Upper lobe of left lung (tissue), 6 donors: ENCODE measurements around the gene FUT6. TPM values are rescaled to one million over a fixed set of nuclear protein-coding genes. Genes with fewer than 3 reads are reported as not detected.
A peak's percentile ranks its signal among the peaks of the same experiment; 100 is the strongest.

ENCODE experiments used
- ATAC-seq, 2 donors: fragments of 200-7000 bp; cut with Tn5 transposase; one replicate each; pipeline ENCODE4 v1.9.1; 2022; ENCODE audit warnings: mild to moderate bottlenecking in 2 of 2, moderate library complexity in 2 of 2; ENCODE audit not compliant: low FRiP score in 2 of 2
- DNase-seq, 2 donors: peaks; one replicate each; pipeline ENCODE4 v3.0.0-alpha.2; 2019 to 2020
- H3K27ac ChIP-seq, 4 donors: fragments of 200-600 bp; sonication (generic); one replicate each; pipeline ENCODE4 v1.5.1; 2016 to 2019
- H3K27me3 ChIP-seq, 4 donors: fragments of 200-600 bp; sonication (generic); one replicate each; pipeline ENCODE4 v1.5.1; 2017 to 2019
- H3K36me3 ChIP-seq, 4 donors: fragments of 200-600 bp; sonication (generic); one replicate each; pipeline ENCODE4 v1.5.1; 2016 to 2019
- H3K4me1 ChIP-seq, 4 donors: fragments of 200-600 bp; sonication (generic); one replicate each; pipeline ENCODE4 v1.5.1; 2018 to 2019
- H3K4me3 ChIP-seq, 4 donors: fragments of 200-600 bp; sonication (generic); one replicate each; pipeline ENCODE4 v1.5.1; 2017 to 2019; ENCODE audit warnings: mild to moderate bottlenecking in 2 of 4, moderate library complexity in 1 of 4
- H3K9me3 ChIP-seq, 4 donors: fragments of 200-600 bp; sonication (generic); one replicate each; pipeline ENCODE4 v1.5.1; 2018 to 2019
- CTCF ChIP-seq, 6 experiments: fragments of 450-650 bp in 4 of 6; fragments of 200-600 bp in 2 of 6; sonication (generic) in 2 of 6; IDR thresholded peaks; one replicate each; pipeline ENCODE4 v1.5.1; 2016 to 2019; ENCODE audit warnings: antibody characterized with exemption in 6 of 6
- EP300 ChIP-seq, 4 donors: sonication (generic); formaldehyde crosslinking; IDR thresholded peaks; one replicate each; pipeline ENCODE4 v1.5.1; 2017; ENCODE audit warnings: antibody characterized with exemption in 4 of 4, control low read depth in 2 of 4
- POLR2A ChIP-seq, 4 donors: fragments of 450-650 bp; IDR thresholded peaks; one replicate each; pipeline ENCODE4 v1.5.1; 2016 to 2017; ENCODE audit warnings: antibody characterized with exemption in 4 of 4, mild to moderate bottlenecking in 2 of 4
- POLR2AphosphoS5 ChIP-seq, 2 donors: sonication (generic); formaldehyde crosslinking; IDR thresholded peaks; one replicate each; pipeline ENCODE4 v1.5.1; 2017; ENCODE audit warnings: antibody characterized with exemption in 2 of 2
- WGBS, 2 donors: methylation state at CpG; one replicate each; pipeline ENCODE4 v1.1.5; 2017 to 2018; 5-methylcytosine and 5-hydroxymethylcytosine counted together
- total RNA-seq, 6 donors: library from RNA; depleted of rRNA in 4 of 6; stranded (reverse); fragments of >200 nt in 4 of 6; gene quantifications; one replicate each; pipeline versions ENCODE4 v1.1.0 to v1.2.1, GENCODE V29; 2016 to 2021
- donor health status: DM: no; HTN: no; CAD: no; lungs with moderate emphysema.
- donor health status: DM: no; HTN: yes; CAD: no; lungs with severe emphysema.

The FUT6 gene
- total RNA-seq, 6 donors from 2014 or later: 0.30 to 3.6 (median 0.82) TPM

- H3K4me3 ChIP-seq: no peak overlapping the region
- peaks cover 0 to 28% (median 12%) of the 10 kb centered on the region in 4 donors for H3K27me3 ChIP-seq
These were observed 38.9 kb downstream of the FUT6 start for GRCh38 chr19:5800361-5801270.

GRCh38 chr19:5799247-5800241 is 40.0 kb downstream of the FUT6 start:
- WGBS, 2 donors: 33 to 63% methylated on average over 22 to 37 of the region's 37 CpGs
- DNase-seq (peak in 1 of 2 donors; percentile 76), ATAC-seq (no peak)
- no peak overlapping the region for H3K4me3 ChIP-seq
- no peak overlapping the region for H3K27ac ChIP-seq
- no peak for TF ChIP-seq POLR2AphosphoS5 (IDR thresholded peaks at IDR 0.05)
- no peak for TF ChIP-seq POLR2A (IDR thresholded peaks at IDR 0.05)
- TF ChIP-seq EP300 (IDR thresholded peaks at IDR 0.05): no peak
- TF ChIP-seq CTCF (IDR thresholded peaks at IDR 0.05): no peak
- H3K27me3 ChIP-seq: peaks cover 0 to 19% (median 9%) of the 10 kb centered on the region in 4 donors
- no peaks in the 10 kb centered on the region for H3K9me3 ChIP-seq
- H3K4me1 ChIP-seq: peaks cover 11 to 24% (median 15%) of the 10 kb centered on the region in 4 donors
- no peaks in the 10 kb centered on the region for H3K36me3 ChIP-seq

More at GRCh38 chr19:5800361-5801270, 38.9 kb downstream of the FUT6 start:
- Histone ChIP-seq H3K4me1 (peaks cover 16 to 31% (median 18%) of the 10 kb centered on the region in 4 donors), H3K27ac (no peak overlapping the region), H3K36me3 (no peaks in the 10 kb centered on the region), H3K9me3 (no peaks in the 10 kb centered on the region)
- ATAC-seq (no peak), DNase-seq (no peak)
- WGBS, 2 donors: 73 to 77% methylated on average over 7 to 15 of the region's 17 CpGs
- TF ChIP-seq POLR2AphosphoS5 (IDR thresholded peaks at IDR 0.05) (no peak), POLR2A (IDR thresholded peaks at IDR 0.05) (no peak), CTCF (IDR thresholded peaks at IDR 0.05) (no peak)

- Histone ChIP-seq H3K36me3 (no peaks in the 10 kb centered on the region), H3K4me3 (no peak overlapping the region), H3K27ac (no peak overlapping the region), H3K9me3 (no peaks in the 10 kb centered on the region), H3K4me1 (peaks cover 0 to 11% (median 3%) of the 10 kb centered on the region in 4 donors), H3K27me3 (peaks cover 0 to 12% (median 6%) of the 10 kb centered on the region in 4 donors)
- WGBS, 2 donors: 78% methylated on average over 8 of the region's 8 CpGs
- TF ChIP-seq EP300 (IDR thresholded peaks at IDR 0.05) (no peak), POLR2A (IDR thresholded peaks at IDR 0.05) (no peak), CTCF (IDR thresholded peaks at IDR 0.05) (no peak), POLR2AphosphoS5 (IDR thresholded peaks at IDR 0.05) (no peak)
- DNase-seq (no peak), ATAC-seq (no peak)
These were observed 41.3 kb downstream of the FUT6 start for GRCh38 chr19:5798244-5798643.

GRCh38 chr19:5795382-5795919 is 44.1 kb downstream of the FUT6 start:
- 87 to 88% methylated on average over 7 of the region's 7 CpGs for whole genome bisulfite sequencing, 2 donors
- ATAC-seq: no peak
- Histone ChIP-seq H3K4me1 (peaks cover 0 to under 1% (median under 1%) of the 10 kb centered on the region in 4 donors), H3K27ac (no peak overlapping the region), H3K4me3 (no peak overlapping the region), H3K9me3 (no peaks in the 10 kb centered on the region), H3K27me3 (peaks cover 0 to 1% (median 0%) of the 10 kb centered on the region in 4 donors), H3K36me3 (no peaks in the 10 kb centered on the region)
- TF ChIP-seq CTCF (IDR thresholded peaks at IDR 0.05) (no peak), EP300 (IDR thresholded peaks at IDR 0.05) (no peak), POLR2A (IDR thresholded peaks at IDR 0.05) (no peak), POLR2AphosphoS5 (IDR thresholded peaks at IDR 0.05) (no peak)
- no peak for DNase-seq
